Activated CD4-positive, alpha-beta T cell treated with anti-CD3 and anti-CD28 coated beads, Interleukin-2, amount 50 U/mL, for 1 hour (primary cell): Measurements from ENCODE around the gene DIRAS3.
"Not testable (repeated sequence)": the region's sequence is repeated elsewhere in the genome, so short reads cannot be mapped to it uniquely, and the experiment has no call there.

ENCODE experiments used
- DNase-seq: peaks from one replicate; pipeline ENCODE4 v3.0.0-alpha.2; 2020

Gene DIRAS3

DNA sequence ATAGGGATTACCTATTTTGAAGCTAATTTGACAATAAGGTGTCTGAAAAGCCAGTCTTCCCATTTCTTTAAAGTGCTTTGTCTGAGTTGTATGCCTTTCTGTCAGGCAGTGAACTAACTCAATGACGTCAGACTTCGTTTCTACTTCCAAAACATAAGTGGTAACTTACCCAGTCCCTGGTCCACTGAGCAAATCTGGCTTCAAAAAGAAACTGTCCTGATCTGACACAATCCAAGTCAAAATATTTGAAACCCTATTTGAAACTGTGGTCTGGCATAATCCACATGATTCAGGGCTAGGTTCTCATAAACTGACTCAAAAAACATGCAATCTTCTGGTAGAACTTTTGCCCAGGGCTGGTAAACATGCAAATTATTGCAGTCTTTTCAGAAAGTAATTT, 34.0 kb downstream of the DIRAS3 start:
- DNase-seq: no peak

DNA sequence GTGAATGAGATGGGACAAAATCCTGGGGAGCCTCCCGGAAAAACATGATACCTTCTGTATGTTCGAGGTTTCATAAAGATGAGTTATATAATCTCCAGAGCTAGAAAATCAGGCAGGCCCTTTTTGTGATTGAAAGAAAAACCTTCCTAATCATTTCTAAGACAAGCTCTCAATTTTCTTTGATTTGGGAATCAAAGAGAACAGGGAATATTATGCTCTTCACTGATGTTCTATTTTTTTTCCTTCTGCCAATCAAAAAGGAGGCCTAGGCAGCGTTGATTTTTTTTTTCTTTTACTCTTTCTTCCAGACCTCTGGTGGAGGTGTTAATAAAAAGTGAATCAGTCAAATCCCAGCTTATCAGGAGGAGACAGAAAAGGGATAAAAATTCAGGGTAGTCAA, 34.5 kb downstream of the DIRAS3 start:
- no peak for DNase-seq

DNA sequence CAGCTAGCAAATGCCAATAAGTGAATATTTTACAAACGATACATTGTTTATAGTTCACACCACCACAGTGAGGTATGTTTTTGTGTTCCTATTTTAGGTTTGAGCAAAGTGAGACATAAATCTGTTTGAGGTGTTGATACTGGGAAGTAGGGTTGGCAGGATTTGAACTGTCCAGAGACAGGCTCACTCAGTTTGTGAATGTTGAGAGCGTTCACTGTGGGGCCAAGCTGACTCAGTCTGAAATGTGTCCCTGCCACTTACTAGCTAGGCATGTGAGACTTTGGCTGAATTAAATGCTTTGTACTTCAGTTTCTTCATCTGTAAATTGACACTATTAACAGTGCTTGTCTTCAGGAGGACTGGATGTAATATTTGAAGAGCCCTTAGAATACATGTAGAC, 35.1 kb downstream of the DIRAS3 start:
- DNase-seq: no peak

DNA sequence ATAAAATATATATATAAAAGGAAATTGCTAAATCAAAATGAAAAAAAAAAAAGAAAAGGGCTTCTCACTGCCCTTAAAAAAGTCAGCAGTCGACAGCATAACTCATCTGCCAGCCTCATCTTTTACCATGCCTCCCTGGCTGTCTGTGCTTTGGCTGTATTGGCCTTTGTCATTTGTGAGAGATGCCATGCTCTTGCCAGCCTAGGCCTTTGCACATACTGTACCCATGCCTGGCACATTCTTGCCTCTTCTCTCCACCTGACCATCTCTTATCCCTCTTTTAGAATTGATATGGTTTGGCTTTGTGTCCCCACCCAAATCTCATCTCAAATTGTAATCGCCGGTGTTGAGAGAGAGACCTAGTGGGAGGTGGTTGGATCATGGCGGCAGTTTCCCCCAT, 37.1 kb downstream of the DIRAS3 start:
- no peak for DNase-seq

DNA sequence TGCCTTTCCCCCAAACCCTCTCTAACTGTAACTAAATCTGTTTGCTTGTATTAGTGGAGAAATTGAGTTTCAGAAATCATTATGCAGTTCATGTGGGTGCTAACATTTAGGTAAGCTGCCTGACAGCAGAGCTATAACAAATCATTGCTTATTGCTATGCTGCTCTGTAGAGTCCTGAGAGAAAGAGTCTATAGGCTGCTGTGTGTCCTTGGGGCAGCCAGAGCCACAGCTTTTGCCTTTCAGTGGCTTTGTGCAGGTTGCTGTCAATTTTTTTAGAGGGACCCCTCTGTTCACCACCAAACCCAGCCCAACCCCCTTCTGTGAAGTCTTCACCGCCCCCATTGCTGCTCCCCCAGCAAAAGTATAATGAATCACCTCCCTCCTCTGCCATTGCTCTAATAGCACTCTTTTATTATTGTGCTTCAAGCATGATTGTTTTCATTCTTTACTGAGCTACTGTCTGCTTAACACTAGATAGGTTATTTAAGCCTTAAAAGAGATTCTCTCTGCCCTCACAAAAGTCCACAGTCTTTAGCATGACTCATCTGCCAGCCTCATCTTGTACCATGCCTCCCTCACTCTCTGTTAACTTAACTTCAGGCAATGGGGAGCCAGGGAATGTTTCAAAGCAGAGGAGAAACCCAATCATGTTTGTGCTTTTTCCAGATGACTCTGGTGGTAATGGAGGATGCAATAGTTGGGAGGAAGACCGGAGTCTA, 38.6 kb downstream of the DIRAS3 start:
- DNase-seq: no peak

DNA sequence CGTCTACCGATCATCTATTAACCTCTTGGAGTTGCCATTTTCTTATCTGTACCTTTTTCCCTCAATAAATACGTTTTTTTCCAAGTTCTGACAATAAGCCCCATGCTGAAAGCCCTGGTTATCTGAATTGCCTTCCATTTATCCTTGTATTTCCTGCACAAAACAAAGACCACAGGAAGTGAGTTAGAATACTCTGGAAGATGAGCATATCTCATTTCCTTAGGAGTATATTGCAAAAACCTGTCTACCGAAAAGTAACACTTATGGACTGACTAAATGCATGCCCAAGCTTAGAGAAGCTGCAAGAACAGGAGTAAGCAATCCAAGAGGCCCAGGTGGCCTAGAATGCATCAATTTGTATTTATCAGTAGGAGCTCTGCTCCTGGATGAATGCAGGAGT, 39.9 kb downstream of the DIRAS3 start:
- DNase-seq: no peak

DNA sequence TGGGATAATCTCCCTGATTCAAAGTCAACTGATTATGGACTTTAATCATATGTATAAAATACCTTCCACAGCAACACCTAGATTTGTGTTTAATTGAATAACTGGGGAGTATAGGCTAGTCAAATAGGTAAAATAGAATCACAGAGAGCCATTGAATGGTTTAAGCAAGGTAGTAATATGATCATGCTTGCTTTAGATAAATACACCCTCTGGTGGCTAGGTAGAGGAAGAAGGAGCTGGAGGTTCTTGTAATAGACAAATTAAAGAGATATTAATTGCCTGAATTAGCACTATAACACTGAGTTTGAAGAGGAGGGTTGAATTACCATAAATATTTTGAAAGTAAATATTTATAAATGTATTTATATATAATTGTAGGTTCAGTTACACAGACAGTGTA, 40.3 kb downstream of the DIRAS3 start:
- no peak for DNase-seq

DNA sequence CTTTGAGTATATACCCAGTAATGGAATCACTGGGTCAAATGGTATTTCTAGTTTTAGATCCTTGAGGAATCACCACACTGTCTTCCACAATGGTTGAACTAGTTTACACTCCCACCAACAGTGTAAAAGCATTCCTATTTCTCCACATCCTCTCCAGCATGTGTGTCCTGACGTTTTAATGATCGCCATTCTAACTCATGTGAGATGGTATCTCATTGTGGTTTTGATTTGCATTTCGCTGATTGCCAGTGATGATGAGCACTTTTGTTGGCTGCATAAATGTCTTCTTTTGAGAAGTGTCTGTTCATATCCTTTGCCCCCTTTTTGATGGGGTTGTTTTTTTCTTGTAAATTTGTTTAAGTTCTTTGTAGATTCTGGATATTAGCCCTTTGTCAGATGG, 46.8 kb downstream of the DIRAS3 start:
- DNase-seq: not testable (repeated sequence)

DNA sequence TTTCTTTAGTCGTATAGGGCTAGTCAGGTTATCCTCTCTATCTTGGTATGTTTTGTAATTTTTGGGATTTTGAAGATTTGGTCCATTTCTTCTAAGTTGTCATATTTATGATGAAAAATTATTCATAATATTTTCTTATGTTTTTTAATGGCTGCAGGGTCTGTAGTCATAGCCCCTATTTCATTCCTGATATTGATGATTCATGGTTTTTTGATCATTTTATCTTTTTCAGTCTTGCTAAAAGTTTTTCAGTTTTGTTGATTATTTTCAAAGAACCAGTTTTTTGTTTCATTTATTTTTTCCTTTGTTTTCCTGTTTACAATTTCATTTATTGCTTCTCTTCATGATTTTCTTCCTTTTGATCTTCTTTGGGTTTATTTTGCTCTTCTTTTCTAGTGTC, 50.2 kb downstream of the DIRAS3 start:
- no peak for DNase-seq

DNA sequence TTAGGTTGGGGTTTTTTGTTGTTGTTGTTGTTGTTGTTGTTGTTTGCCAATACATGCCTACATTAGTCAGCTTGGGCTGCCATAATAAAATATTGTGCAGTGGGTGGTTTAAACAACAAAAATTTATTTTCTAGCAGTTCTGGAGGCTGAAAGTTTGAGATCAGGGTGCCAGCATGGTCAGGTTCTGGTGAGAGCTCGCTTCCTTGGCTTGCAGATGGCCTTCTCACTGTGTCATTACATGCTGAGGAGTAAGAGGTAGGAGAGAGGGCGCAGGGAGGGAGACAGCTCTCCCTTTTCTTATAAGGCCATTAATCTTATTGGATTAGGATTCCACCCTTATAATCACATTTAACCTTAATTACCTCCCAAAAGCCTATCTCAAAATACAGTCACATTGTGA, 52.7 kb downstream of the DIRAS3 start:
- DNase-seq: no peak
